ENCODE measurements around the gene SPCS1.

SPCS1 gene

DNA sequence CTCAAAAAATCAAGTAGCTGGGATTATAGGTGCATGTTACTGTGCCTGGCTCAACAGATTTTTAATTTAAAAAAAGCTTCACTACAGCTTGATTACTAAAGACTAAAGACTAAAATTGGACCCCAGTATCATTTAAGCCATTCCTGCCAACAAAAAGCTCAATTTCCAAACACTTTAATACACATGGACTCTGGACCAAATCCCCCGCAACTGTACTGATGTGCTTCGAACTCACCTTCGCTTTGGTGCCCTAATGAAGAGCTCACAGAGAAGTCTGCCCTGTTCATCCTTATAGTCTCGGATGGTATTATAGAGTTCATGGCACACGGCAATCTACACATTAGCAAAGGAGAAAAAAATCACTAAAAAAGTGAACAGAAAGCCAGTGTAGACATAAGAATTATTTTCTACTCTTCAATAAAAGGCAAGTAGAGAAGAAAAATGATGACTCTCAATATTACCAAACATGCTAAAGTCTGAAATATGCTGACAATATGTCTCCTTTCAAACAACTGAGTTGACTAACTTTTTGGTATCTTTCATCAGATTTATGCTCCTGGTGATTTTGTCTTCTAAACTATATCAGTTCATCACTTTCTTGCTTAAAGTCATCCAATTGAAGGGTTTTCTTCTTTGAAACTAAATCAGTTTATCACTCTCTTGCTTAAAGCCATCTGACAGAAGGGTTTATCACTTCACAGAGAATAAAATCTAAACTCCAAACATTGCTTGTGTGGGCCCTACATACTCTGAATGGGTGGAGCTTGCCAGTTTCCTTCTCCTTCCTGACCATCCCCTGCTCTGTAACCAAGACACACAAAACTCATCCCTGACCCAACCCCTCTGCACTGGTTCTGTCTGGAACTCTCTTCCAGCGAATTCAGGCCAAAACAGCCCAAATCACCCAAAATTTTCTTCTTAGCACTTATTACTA is 27.4 kb upstream of the SPCS1 start:
- H3K36me3 ChIP-seq = peaks cover 45% of the 10 kb centered on the region
- TF ChIP-seq CTCF (IDR thresholded peaks at IDR 0.05) = no peak
- H3K4me1 ChIP-seq (ENCODE audit: control insufficient read depth in 1 of 2, insufficient read depth in 1 of 2, low read depth in 1 of 2, low read length in 1 of 2) = no peaks in the 10 kb centered on the region
- no peak overlapping the region for H3K27ac ChIP-seq
- H3K4me3 ChIP-seq (ENCODE audit: low read depth in 1 of 2, low read length in 1 of 2) = no peak overlapping the region
- H3K27me3 ChIP-seq = no peaks in the 10 kb centered on the region
- no peaks in the 10 kb centered on the region for H3K9me3 ChIP-seq

GRCh38 chr3:52679199-52679538 is 26.7 kb upstream of the SPCS1 start:
- H3K27ac ChIP-seq = no peak overlapping the region
- TF ChIP-seq CTCF (IDR thresholded peaks at IDR 0.05) = no peak
- H3K9me3 ChIP-seq = no peaks in the 10 kb centered on the region
- no peaks in the 10 kb centered on the region for H3K4me1 ChIP-seq (ENCODE audit: control insufficient read depth in 1 of 2, insufficient read depth in 1 of 2, low read depth in 1 of 2, low read length in 1 of 2)
- peaks cover 45% of the 10 kb centered on the region for H3K36me3 ChIP-seq
- H3K27me3 ChIP-seq = no peaks in the 10 kb centered on the region
- H3K4me3 ChIP-seq (ENCODE audit: low read depth in 1 of 2, low read length in 1 of 2) = no peak overlapping the region

DNA sequence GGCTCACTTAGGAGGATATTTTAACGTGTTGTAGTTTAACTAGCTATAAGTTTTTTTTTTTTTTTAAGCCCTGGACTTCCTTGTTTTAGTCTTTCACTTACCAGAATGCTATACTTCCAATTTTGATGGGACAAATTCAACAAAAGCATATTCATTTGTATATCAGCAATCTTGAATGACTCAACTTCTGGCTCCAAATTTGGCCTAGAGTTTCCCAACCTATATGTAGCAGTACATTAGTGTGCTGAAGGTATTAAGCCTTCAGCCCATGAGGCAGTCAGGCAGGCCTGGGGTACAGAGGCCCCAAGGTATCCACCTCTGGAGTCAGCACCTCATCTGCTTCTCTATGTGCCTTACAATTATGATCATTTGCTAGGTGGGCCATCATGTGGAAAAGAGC is 26.1 kb upstream of the SPCS1 start:
- H3K4me3 ChIP-seq (ENCODE audit: low read depth in 1 of 2, low read length in 1 of 2) = no peak overlapping the region
- no peak overlapping the region for H3K27ac ChIP-seq

GRCh38 chr3:52681596-52681995 is 24.3 kb upstream of the SPCS1 start:
- peak overlapping the region; percentile 42 for H3K27ac ChIP-seq
- TF ChIP-seq CTCF (IDR thresholded peaks at IDR 0.05) = no peak
- H3K4me1 ChIP-seq (ENCODE audit: control insufficient read depth in 1 of 2, insufficient read depth in 1 of 2, low read depth in 1 of 2, low read length in 1 of 2) = peaks cover 15 to 17% of the 10 kb centered on the region in 2 experiments
- H3K4me3 ChIP-seq (ENCODE audit: low read depth in 1 of 2, low read length in 1 of 2) = no peak overlapping the region
- no peaks in the 10 kb centered on the region for H3K27me3 ChIP-seq
- H3K36me3 ChIP-seq = peaks cover 30% of the 10 kb centered on the region
- H3K9me3 ChIP-seq = no peaks in the 10 kb centered on the region

More for the DNA sequence above, 26.1 kb upstream of the SPCS1 start:
- Histone ChIP-seq H3K4me1 (ENCODE audit: control insufficient read depth in 1 of 2, insufficient read depth in 1 of 2, low read depth in 1 of 2, low read length in 1 of 2) (peaks cover 4 to 5% of the 10 kb centered on the region in 2 experiments), H3K27me3 (no peaks in the 10 kb centered on the region), H3K36me3 (peaks cover 42% of the 10 kb centered on the region), H3K9me3 (no peaks in the 10 kb centered on the region)
- no peak for TF ChIP-seq CTCF (IDR thresholded peaks at IDR 0.05)

DNA sequence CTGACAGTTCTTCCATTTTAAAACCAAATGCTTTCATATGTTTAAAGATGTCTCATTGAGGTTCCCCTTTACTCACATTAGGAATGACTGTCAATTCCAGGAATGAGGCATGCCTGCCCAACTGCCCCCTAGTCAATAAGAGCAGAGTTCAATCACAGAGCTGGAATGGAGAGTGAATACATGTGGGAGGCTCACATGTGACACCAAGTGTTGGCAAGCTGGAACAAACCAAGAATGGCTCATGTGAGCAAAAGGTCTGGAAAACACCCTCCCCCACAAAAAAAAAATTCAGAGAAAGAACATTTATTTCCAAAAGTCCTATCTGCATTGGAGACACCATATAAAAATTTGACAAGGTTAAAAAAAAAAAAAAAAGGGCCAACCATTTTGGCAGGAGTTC is 23.9 kb upstream of the SPCS1 start:
- Histone ChIP-seq H3K4me1 (ENCODE audit: control insufficient read depth in 1 of 2, insufficient read depth in 1 of 2, low read depth in 1 of 2, low read length in 1 of 2) (peaks cover 16 to 21% of the 10 kb centered on the region in 2 experiments), H3K27ac (peak overlapping the region; percentile 42), H3K9me3 (no peaks in the 10 kb centered on the region), H3K36me3 (peaks cover 26% of the 10 kb centered on the region), H3K27me3 (no peaks in the 10 kb centered on the region), H3K4me3 (ENCODE audit: low read depth in 1 of 2, low read length in 1 of 2) (no peak overlapping the region)
- no peak for TF ChIP-seq CTCF (IDR thresholded peaks at IDR 0.05)

All from neutrophil (primary cell).